Measurements from ENCODE around the gene SMARCA2.

GRCh38 chr9:2023532-2023931 is 8.4 kb downstream of the SMARCA2 start:
- no peak for TF ChIP-seq CTCF (IDR thresholded peaks at IDR 0.05)
- no peak for TF ChIP-seq ZFX (IDR thresholded peaks at IDR 0.05; ENCODE audit: borderline replicate concordance)
